HG03064 (cell line): ENCODE results near the gene ELOB.
A peak's percentile ranks its signal among the peaks of the same experiment; 100 is the strongest.

Source experiments
- ATAC-seq: cut with Tn5 transposase; IDR thresholded peaks from one replicate; pipeline ENCODE4 v1.9.1; 2021; ENCODE audit warnings: low read depth; ENCODE audit not compliant: unreplicated experiment

ELOB gene

DNA sequence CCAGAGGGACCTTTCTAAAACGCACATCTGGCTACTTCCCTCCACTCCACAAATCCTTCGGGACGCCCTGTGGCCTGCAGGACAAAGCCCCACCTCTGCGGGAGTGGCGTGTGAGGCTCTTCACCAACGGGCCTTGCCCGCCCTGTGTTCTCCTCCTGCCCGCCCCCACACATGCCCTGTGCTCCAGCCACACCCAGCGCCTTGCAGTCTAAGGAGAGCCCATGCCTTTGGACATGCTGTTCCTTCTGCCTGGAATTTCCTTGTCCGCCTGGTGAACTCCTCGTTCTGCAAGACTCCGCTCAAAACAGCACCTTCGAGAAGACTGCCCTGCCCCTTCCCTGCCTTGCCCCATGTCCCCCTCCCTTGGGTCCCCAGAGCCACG is 7.4 kb downstream of the ELOB start:
- ATAC-seq, result no peak

GRCh38 chr16:2769100-2769529 is 8.0 kb downstream of the ELOB start:
- ATAC-seq, result no peak

GRCh38 chr16:2768403-2769089 is 8.5 kb downstream of the ELOB start:
- no peak for ATAC-seq

- no peak for ATAC-seq
Observed at GRCh38 chr16:2767891-2768290, 9.2 kb downstream of the ELOB start.

GRCh38 chr16:2767140-2767731 is 9.8 kb downstream of the ELOB start:
- ATAC-seq, result no peak

GRCh38 chr16:2766430-2767139 is 10.5 kb downstream of the ELOB start:
- ATAC-seq, result no peak

DNA sequence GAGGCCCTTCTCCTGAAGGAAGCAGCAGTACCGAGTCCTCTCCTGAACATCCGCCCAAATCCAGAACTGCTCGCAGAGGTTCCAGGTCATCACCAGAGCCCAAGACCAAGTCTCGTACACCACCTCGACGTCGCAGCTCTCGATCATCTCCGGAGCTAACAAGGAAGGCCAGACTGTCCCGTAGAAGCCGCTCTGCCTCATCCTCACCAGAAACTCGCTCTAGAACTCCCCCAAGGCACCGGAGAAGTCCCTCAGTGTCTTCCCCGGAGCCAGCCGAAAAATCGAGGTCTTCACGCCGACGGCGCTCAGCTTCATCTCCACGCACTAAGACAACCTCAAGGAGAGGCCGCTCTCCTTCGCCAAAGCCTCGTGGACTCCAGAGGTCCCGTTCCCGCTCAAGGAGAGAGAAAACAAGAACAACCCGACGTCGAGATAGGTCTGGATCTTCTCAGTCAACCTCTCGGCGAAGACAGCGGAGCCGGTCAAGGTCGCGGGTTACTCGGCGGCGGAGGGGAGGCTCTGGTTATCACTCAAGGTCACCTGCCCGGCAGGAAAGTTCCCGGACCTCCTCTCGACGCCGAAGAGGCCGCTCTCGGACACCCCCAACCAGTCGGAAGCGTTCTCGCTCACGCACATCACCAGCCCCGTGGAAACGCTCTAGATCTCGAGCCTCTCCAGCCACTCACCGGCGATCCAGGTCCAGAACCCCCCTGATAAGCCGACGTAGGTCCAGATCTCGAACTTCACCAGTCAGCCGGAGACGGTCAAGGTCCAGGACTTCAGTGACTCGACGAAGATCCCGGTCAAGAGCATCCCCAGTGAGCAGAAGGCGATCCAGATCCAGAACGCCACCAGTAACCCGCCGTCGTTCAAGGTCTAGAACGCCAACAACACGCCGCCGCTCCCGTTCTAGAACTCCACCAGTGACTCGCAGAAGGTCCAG is 11.3 kb downstream of the ELOB start:
- no peak for ATAC-seq

DNA sequence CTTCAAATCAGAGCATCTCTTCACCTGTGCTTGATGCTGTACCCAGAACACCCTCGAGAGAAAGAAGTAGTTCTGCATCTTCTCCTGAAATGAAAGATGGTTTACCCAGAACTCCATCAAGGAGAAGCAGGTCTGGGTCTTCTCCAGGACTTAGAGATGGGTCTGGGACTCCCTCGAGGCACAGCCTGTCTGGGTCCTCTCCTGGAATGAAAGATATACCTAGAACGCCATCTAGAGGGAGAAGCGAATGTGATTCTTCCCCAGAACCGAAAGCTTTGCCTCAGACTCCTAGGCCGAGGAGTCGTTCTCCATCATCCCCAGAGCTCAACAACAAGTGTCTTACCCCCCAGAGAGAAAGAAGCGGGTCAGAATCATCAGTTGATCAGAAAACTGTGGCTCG is 12.4 kb downstream of the ELOB start:
- ATAC-seq, result no peak

- ATAC-seq, result no peak
Observed at GRCh38 chr16:2763173-2763572, 13.9 kb downstream of the ELOB start.

- ATAC-seq, result no peak
Observed at GRCh38 chr16:2762711-2763110, 14.4 kb downstream of the ELOB start.

GRCh38 chr16:2761886-2762583 is 15.0 kb downstream of the ELOB start:
- no peak for ATAC-seq

GRCh38 chr16:2761472-2761871 is 15.6 kb downstream of the ELOB start:
- no peak for ATAC-seq

DNA sequence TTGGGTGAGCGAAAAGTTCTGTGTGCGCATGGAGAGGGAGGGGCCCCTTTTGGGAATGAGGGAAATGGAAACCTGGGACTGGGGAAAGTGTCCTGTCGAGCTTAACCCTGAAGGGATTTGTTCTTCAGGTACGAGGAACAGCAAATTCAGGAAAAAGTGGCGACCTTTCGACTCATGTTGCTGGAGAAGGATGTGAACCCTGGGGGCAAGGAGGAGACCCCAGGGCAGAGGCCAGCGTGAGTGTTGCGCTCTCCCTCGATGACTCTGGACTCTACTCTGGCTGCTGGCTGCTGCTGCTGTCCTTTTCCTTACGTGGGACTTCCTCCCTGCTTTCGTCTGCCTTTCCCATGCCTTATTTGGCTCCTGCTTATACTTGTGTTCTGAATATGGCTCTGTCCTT is 19.7 kb downstream of the ELOB start:
- no peak for ATAC-seq

DNA sequence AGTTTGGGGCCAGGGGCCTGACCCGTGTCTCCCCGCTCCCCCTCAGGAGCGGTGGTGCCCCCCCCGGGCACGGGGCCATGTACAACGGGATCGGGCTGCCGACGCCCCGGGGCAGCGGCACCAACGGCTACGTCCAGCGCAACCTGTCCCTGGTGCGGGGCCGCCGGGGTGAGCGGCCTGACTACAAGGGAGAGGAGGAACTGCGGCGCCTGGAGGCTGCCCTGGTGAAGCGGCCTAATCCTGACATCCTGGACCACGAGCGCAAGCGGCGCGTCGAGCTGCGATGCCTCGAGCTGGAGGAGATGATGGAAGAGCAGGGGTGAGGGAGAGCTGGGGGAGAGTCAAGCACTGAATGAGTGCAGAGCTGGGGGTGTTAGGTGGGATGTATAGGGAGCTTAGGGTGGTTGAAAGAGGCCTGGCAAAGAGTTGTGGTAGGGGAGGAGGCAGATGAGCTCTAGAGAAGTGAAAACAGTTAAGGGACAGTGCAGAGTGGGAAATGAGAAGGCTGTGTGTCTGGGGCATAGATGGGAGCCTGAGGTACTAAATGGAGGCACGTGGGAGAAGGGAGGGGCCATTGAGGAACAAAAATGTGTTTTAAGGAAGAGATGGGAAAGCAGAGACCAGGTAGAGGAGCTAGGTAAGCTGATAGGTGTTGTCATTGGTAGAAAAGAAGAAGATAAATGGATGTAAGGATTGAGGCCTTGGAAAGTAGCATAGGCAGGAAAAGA is 20.6 kb downstream of the ELOB start:
- ATAC-seq, result no peak

- ATAC-seq, result no peak
Observed at GRCh38 chr16:2755158-2755557, 21.9 kb downstream of the ELOB start.

- no peak for ATAC-seq
Observed at GRCh38 chr16:2753733-2754020, 23.4 kb downstream of the ELOB start.

GRCh38 chr16:2752850-2753732 is 24.0 kb downstream of the ELOB start:
- ATAC-seq, result peak; percentile 36

GRCh38 chr16:2752035-2752849 is 24.8 kb downstream of the ELOB start, which contains the start of gene SRRM2:
Gene SRRM2 (plus strand): TSS chr16:2752638. CDS start chr16:2756365, 3,727 bp downstream.
- peak; percentile 82 for ATAC-seq
